H1 (cell line): ENCODE measurements around the gene NYAP2. TPM values are rescaled to one million over a fixed set of nuclear protein-coding genes. Genes with fewer than 3 reads are reported as not detected.

Experiments used
- CTCF ChIA-PET: fragments of 300-600 bp; sonication (Branson Sonifier 250); formaldehyde crosslinking; loops from one replicate; lab custom pipeline; 2021; ENCODE audit not compliant: partially characterized antibody; lab: Charles Lee
- POLR2A ChIA-PET: fragments of 300-600 bp; sonication (Branson Sonifier 250); formaldehyde crosslinking; loops from one replicate; lab custom pipeline; 2021; ENCODE audit warnings: inconsistent platforms; ENCODE audit not compliant: partially characterized antibody; lab: Charles Lee
- DNase-seq, 2 experiments: peaks; one replicate each; pipeline versions ENCODE4 v3.0.0 to v3.0.0-alpha.2; 2010 to 2022; ENCODE audit warnings: low spot score in 2 of 2, low read depth in 1 of 2, mixed read lengths in 1 of 2
- FAIRE-seq: peaks from 2 replicates; lab custom pipeline; 2011; peaks lifted over from hg19 to GRCh38; lab: Jason Lieb, UNC
- H2AFZ ChIP-seq: 2 replicates; pipeline ENCODE4 v1.8.1; 2012; ENCODE audit warnings: low read length, inconsistent platforms
- H2AK5ac ChIP-seq: 2 replicates; pipeline ENCODE4 v1.6.1; 2013; ENCODE audit warnings: low read depth, low read length
- H2BK120ac ChIP-seq: replicated peaks from 2 replicates; pipeline ENCODE3; 2013; ENCODE audit warnings: low read depth, low read length, inconsistent platforms
- H2BK12ac ChIP-seq: 2 replicates; pipeline ENCODE4 v1.6.1; 2013; ENCODE audit warnings: low read depth, low read length
- H2BK15ac ChIP-seq: 2 replicates; pipeline ENCODE4 v1.6.1; 2013; ENCODE audit warnings: low read length
- H2BK20ac ChIP-seq: 2 replicates; pipeline ENCODE4 v1.6.1; 2013; ENCODE audit warnings: low read length
- H2BK5ac ChIP-seq: 2 replicates; pipeline ENCODE4 v1.6.1; 2013; ENCODE audit warnings: low read depth, low read length
- H3K14ac ChIP-seq: 2 replicates; pipeline ENCODE4 v1.6.1; 2013; ENCODE audit warnings: inconsistent platforms; ENCODE audit not compliant: insufficient read length
- H3K18ac ChIP-seq: 2 replicates; pipeline ENCODE4 v1.6.1; 2013; ENCODE audit warnings: low read length; ENCODE audit errors: extremely low read depth
- H3K23ac ChIP-seq: 2 replicates; pipeline ENCODE4 v1.6.1; 2013; ENCODE audit warnings: inconsistent platforms; ENCODE audit not compliant: insufficient read length
- H3K23me2 ChIP-seq: 2 replicates; pipeline ENCODE4 v1.6.1; 2013; ENCODE audit warnings: low read depth, low read length
- H3K27ac ChIP-seq: 2 replicates; pipeline ENCODE4 v1.6.1; 2011; ENCODE audit warnings: low read depth, low read length, inconsistent platforms
- H3K27me3 ChIP-seq, 4 experiments: replicated peaks in 1 of 4; 1 replicate in 1 of 4; 2 replicates in 3 of 4; pipeline versions ENCODE4 v1.6.1 to v1.8.1; 2011 to 2013; ENCODE audit warnings: low read length in 3 of 4, mild to moderate bottlenecking in 3 of 4, inconsistent platforms in 2 of 4, mixed read lengths in 2 of 4, moderate library complexity in 1 of 4; ENCODE audit not compliant: control insufficient read depth in 3 of 4, insufficient read depth in 3 of 4; ENCODE audit errors: extremely low read depth in 1 of 4
- H3K36me3 ChIP-seq, 4 experiments: 2 replicates each; pipeline versions ENCODE4 v1.6.1 to v1.8.1; 2011 to 2013; ENCODE audit warnings: mild to moderate bottlenecking in 4 of 4, low read length in 3 of 4, moderate library complexity in 2 of 4, control low read depth in 1 of 4, inconsistent platforms in 1 of 4; ENCODE audit not compliant: insufficient read depth in 4 of 4, control insufficient read depth in 2 of 4
- H3K4ac ChIP-seq: replicated peaks from 2 replicates; pipeline ENCODE3; 2013; ENCODE audit warnings: low read length, low read depth, mixed read lengths, inconsistent platforms; ENCODE audit not compliant: insufficient read length
- H3K4me1 ChIP-seq, 4 experiments: replicated peaks in 1 of 4; 1 replicate in 1 of 4; 2 replicates in 3 of 4; pipeline versions ENCODE4 v1.6.1 to v1.8.1; 2011 to 2013; ENCODE audit warnings: low read length in 3 of 4, inconsistent platforms in 2 of 4, mixed read lengths in 1 of 4; ENCODE audit not compliant: insufficient read depth in 4 of 4, control insufficient read depth in 3 of 4
- H3K4me2 ChIP-seq, 2 experiments: 2 replicates each; pipeline versions ENCODE4 v1.6.1 to v1.8.1; 2011 to 2013; ENCODE audit warnings: low read depth in 2 of 2, low read length in 2 of 2, control low read depth in 1 of 2, inconsistent platforms in 1 of 2, mild to moderate bottlenecking in 1 of 2; ENCODE audit not compliant: insufficient read depth in 1 of 2
- H3K4me3 ChIP-seq, 4 experiments: fragments of 200-600, 300-600 bp in 1 of 4; sonication (generic), shearing (Covaris generic), sonication (Bioruptor Twin) in 1 of 4; 2 replicates each; pipeline versions ENCODE4 v1.5.1 to v1.8.1; 2011 to 2016; ENCODE audit warnings: low read length in 4 of 4, low read depth in 3 of 4, control low read depth in 2 of 4, inconsistent platforms in 2 of 4, mild to moderate bottlenecking in 2 of 4, mixed read lengths in 1 of 4, moderate library complexity in 1 of 4; ENCODE audit not compliant: insufficient read depth in 2 of 4; ENCODE audit errors: extremely low read depth in 1 of 4
- H3K56ac ChIP-seq: replicated peaks from 2 replicates; pipeline ENCODE3; 2013; ENCODE audit warnings: low read depth, mild to moderate bottlenecking, mixed read lengths, low read length, inconsistent platforms; ENCODE audit not compliant: insufficient read length
- H3K79me1 ChIP-seq: 2 replicates; pipeline ENCODE4 v1.6.1; 2013; ENCODE audit warnings: low read depth, low read length, control low read depth
- H3K79me2 ChIP-seq, 2 experiments: 2 replicates each; pipeline versions ENCODE4 v1.6.1 to v1.8.1; 2012 to 2013; ENCODE audit warnings: low read length in 2 of 2, mild to moderate bottlenecking in 2 of 2, inconsistent platforms in 1 of 2; ENCODE audit not compliant: insufficient read depth in 2 of 2, control insufficient read depth in 1 of 2
- H3K9ac ChIP-seq, 4 experiments: replicated peaks in 1 of 4; 1 replicate in 1 of 4; 2 replicates in 3 of 4; pipeline versions ENCODE4 v1.6.1 to v1.8.1; 2011 to 2013; ENCODE audit warnings: low read depth in 3 of 4, low read length in 3 of 4, control low read depth in 2 of 4, mild to moderate bottlenecking in 2 of 4, moderate library complexity in 2 of 4, inconsistent platforms in 1 of 4; ENCODE audit errors: extremely low read depth in 1 of 4
- H3K9me3 ChIP-seq, 2 experiments: 2 replicates each; pipeline versions ENCODE4 v1.6.1 to v1.8.1; 2012 to 2013; ENCODE audit warnings: mild to moderate bottlenecking in 2 of 2, moderate library complexity in 2 of 2, control low read depth in 1 of 2, inconsistent platforms in 1 of 2, low read depth in 1 of 2, low read length in 1 of 2, mixed read lengths in 1 of 2; ENCODE audit not compliant: insufficient read depth in 2 of 2
- H4K20me1 ChIP-seq, 2 experiments: replicated peaks in 1 of 2; 2 replicates each; pipeline versions ENCODE3 to v1.8.1; 2011 to 2013; ENCODE audit warnings: inconsistent platforms in 2 of 2, low read length in 2 of 2, mild to moderate bottlenecking in 1 of 2; ENCODE audit not compliant: insufficient read depth in 2 of 2, control insufficient read depth in 1 of 2
- H4K5ac ChIP-seq: 2 replicates; pipeline ENCODE4 v1.6.1; 2013; ENCODE audit warnings: low read length, low read depth, mixed read lengths, inconsistent platforms; ENCODE audit not compliant: insufficient read length
- H4K8ac ChIP-seq: 2 replicates; pipeline ENCODE4 v1.8.0; 2013; ENCODE audit warnings: mild to moderate bottlenecking, moderate library complexity, low read length, inconsistent platforms; ENCODE audit not compliant: insufficient read depth; ENCODE audit errors: extremely low read depth
- H4K91ac ChIP-seq: replicated peaks from 2 replicates; pipeline ENCODE3; 2013; ENCODE audit warnings: low read length, mixed read lengths, inconsistent platforms; ENCODE audit not compliant: insufficient read length
- ASH2L ChIP-seq: fragments of 200-600, 300-600 bp; sonication (generic); IDR thresholded peaks from one replicate; pipeline ENCODE4 v1.7.1; 2017; ENCODE audit warnings: low read length
- EGR1 ChIP-seq: IDR thresholded peaks from 2 replicates; pipeline ENCODE4 v1.6.1; 2011; ENCODE audit warnings: low read depth, low read length, borderline replicate concordance
- EP300 ChIP-seq, 2 experiments: IDR thresholded peaks; 1 replicate in 1 of 2; 2 replicates in 1 of 2; pipeline ENCODE4 v1.6.1; 2011 to 2012; ENCODE audit warnings: low read depth in 2 of 2, low read length in 2 of 2, mild to moderate bottlenecking in 2 of 2, borderline replicate concordance in 1 of 2, inconsistent platforms in 1 of 2, moderate library complexity in 1 of 2
- FOSL1 ChIP-seq: IDR thresholded peaks from 2 replicates; pipeline ENCODE4 v1.6.1; 2011; ENCODE audit warnings: mild to moderate bottlenecking, low read depth, low read length, moderate library complexity; ENCODE audit not compliant: insufficient read depth
- HDAC6 ChIP-seq: IDR thresholded peaks from one replicate; pipeline ENCODE4 v1.7.1; 2012; ENCODE audit warnings: low read depth, mild to moderate bottlenecking, inconsistent platforms, low read length, moderate library complexity
- MAFK ChIP-seq: IDR thresholded peaks from 2 replicates; pipeline ENCODE4 v1.6.1; 2012; ENCODE audit warnings: low read depth, mild to moderate bottlenecking, improper control_type of control experiment, low read length
- MAX ChIP-seq: IDR thresholded peaks from 2 replicates; pipeline ENCODE4 v1.6.1; 2012; ENCODE audit warnings: inconsistent platforms
- NANOG ChIP-seq: IDR thresholded peaks from 2 replicates; pipeline ENCODE4 v1.6.1; 2011; ENCODE audit warnings: low read length, low read depth, mild to moderate bottlenecking, inconsistent platforms; ENCODE audit not compliant: insufficient read depth, poor library complexity, severe bottlenecking
- RAD21 ChIP-seq, 2 experiments: IDR thresholded peaks in 1 of 2; conservative IDR thresholded peaks in 1 of 2; 2 replicates each; pipeline ENCODE4 v1.6.1; 2011; ENCODE audit warnings: low read depth in 2 of 2, low read length in 2 of 2, improper control_type of control experiment in 1 of 2, inconsistent platforms in 1 of 2, mild to moderate bottlenecking in 1 of 2, moderate library complexity in 1 of 2
- SAP30 ChIP-seq: fragments of 300-600 bp; sonication (generic); IDR thresholded peaks from 2 replicates; pipeline ENCODE4 v1.7.1; 2012; ENCODE audit warnings: low read length, moderate library complexity, mild to moderate bottlenecking, inconsistent platforms; ENCODE audit not compliant: insufficient read depth, insufficient replicate concordance
- SIRT6 ChIP-seq: IDR thresholded peaks from one replicate; pipeline ENCODE4 v1.7.1; 2012; ENCODE audit warnings: low read length, inconsistent platforms
- SP2 ChIP-seq: IDR thresholded peaks from 2 replicates; pipeline ENCODE4 v1.6.1; 2012; ENCODE audit warnings: mild to moderate bottlenecking, low read length, inconsistent platforms
- SP4 ChIP-seq: IDR thresholded peaks from 2 replicates; pipeline ENCODE4 v1.6.1; 2012; ENCODE audit warnings: low read length, inconsistent platforms
- SUZ12 ChIP-seq: fragments of 200-600 bp; sonication (generic); IDR thresholded peaks from 2 replicates; pipeline ENCODE4 v1.6.1; 2012; ENCODE audit warnings: mild to moderate bottlenecking, inconsistent platforms, low read length, moderate library complexity, mixed read lengths
- TAF1 ChIP-seq: IDR thresholded peaks from 2 replicates; pipeline ENCODE4 v1.6.1; 2011; ENCODE audit warnings: mild to moderate bottlenecking, low read depth, low read length
- TCF12 ChIP-seq: IDR thresholded peaks from 2 replicates; pipeline ENCODE4 v1.6.1; 2011; ENCODE audit warnings: low read depth, mild to moderate bottlenecking, low read length
- polyA plus RNA-seq, 7 experiments: library from polyadenylated mRNA; depleted of rRNA in 3 of 7; stranded (reverse) in 5 of 7; unstranded in 2 of 7; fragments of >200 nt in 5 of 7; fragments of 200-250 nt in 2 of 7; gene quantifications; 1 replicate in 5 of 7; 2 replicates in 1 of 7; 4 replicates in 1 of 7; pipeline versions ENCODE4 v1.2.1 to v1.2.3, GENCODE V29; 2011 to 2013; ENCODE audit warnings: missing spikeins in 2 of 7, mixed read lengths in 2 of 7
- total RNA-seq: library from RNA; stranded (reverse); fragmentation: NEBNext Ultra II Directional; extraction: Animal tissue kit (Norgen Biotek cat#: 25700); gene quantifications from 2 replicates; pipeline ENCODE4 v1.2.1, GENCODE V29; 2021

The NYAP2 gene
- total and polyA plus RNA-seq, 2 of the 8 experiments (the other 6 are each of a cell fraction or from before 2014, with no cell fraction given) = not detected

GRCh38 chr2:225366731-225367130 lies 32.8 kb upstream of the NYAP2 start:
- Histone ChIP-seq H3K36me3 (no peaks in the 10 kb centered on the region), H2AK5ac (no peak overlapping the region), H3K23ac (no peak overlapping the region), H2BK12ac (no peak overlapping the region), H3K23me2 (no peaks in the 10 kb centered on the region; the same call in 1 of the 2 replicates), H3K4me1 (no peaks in the 10 kb centered on the region), H2BK5ac (no peak overlapping the region), H3K4me2 (no peak overlapping the region), H2AFZ (no peak overlapping the region), H4K91ac (no peak overlapping the region), H3K27ac (no peak overlapping the region), H3K9ac (no peak overlapping the region), H3K79me1 (no peaks in the 10 kb centered on the region), H3K18ac (no peak overlapping the region), H3K4me3 (no peak overlapping the region), H2BK20ac (no peak overlapping the region), H3K56ac (no peak overlapping the region), H3K9me3 (no peaks in the 10 kb centered on the region), H3K4ac (no peak overlapping the region), H2BK120ac (no peak overlapping the region), H3K79me2 (no peaks in the 10 kb centered on the region), H4K5ac (no peak overlapping the region), H4K8ac (no peak overlapping the region), H4K20me1 (no peaks in the 10 kb centered on the region), H3K14ac (no peak overlapping the region), H2BK15ac (no peak overlapping the region), H3K27me3 (no peaks in the 10 kb centered on the region)
- ChIA-PET POLR2A (no interaction called here), CTCF (no interaction called here)
- no peak for DNase-seq
- no peak for FAIRE-seq
- TF ChIP-seq ASH2L (no peak), EP300 (IDR thresholded peaks at IDR 0.05; ENCODE audit: borderline replicate concordance in 1 of 2, low read depth in 2 of 2, low read length in 2 of 2) (no peak), SAP30 (no peak), MAFK (no peak), NANOG (no peak), FOSL1 (no peak), SP2 (no peak), RAD21 (IDR thresholded peaks at IDR 0.05 in 1 of 2, conservative IDR thresholded peaks at IDR 0.05 in 1 of 2; ENCODE audit: low read depth in 2 of 2, low read length in 2 of 2) (no peak), TAF1 (no peak), SUZ12 (no peak), SIRT6 (no peak), HDAC6 (no peak), EGR1 (no peak), MAX (no peak), TCF12 (no peak), SP4 (no peak)
